HFF-Myc (cell line): Measurements from ENCODE around the gene TK1.

Source experiments
- DNase-seq: peaks from one replicate; pipeline ENCODE4 v3.0.0-alpha.2; 2011; ENCODE audit warnings: low read depth; ENCODE audit errors: extremely low read depth
- H3K4me3 ChIP-seq: replicated peaks from 2 replicates; pipeline ENCODE4 v1.5.1; 2011; ENCODE audit warnings: low read depth, mild to moderate bottlenecking, control low read depth, low read length
- TF ChIP-seq, protein P1 (sequence below): IDR thresholded peaks from 2 replicates; pipeline ENCODE4 v1.5.1; 2012; ENCODE audit warnings: mild to moderate bottlenecking, low read depth, low read length, control low read depth; ENCODE audit errors: missing control alignments

TK1 gene

DNA sequence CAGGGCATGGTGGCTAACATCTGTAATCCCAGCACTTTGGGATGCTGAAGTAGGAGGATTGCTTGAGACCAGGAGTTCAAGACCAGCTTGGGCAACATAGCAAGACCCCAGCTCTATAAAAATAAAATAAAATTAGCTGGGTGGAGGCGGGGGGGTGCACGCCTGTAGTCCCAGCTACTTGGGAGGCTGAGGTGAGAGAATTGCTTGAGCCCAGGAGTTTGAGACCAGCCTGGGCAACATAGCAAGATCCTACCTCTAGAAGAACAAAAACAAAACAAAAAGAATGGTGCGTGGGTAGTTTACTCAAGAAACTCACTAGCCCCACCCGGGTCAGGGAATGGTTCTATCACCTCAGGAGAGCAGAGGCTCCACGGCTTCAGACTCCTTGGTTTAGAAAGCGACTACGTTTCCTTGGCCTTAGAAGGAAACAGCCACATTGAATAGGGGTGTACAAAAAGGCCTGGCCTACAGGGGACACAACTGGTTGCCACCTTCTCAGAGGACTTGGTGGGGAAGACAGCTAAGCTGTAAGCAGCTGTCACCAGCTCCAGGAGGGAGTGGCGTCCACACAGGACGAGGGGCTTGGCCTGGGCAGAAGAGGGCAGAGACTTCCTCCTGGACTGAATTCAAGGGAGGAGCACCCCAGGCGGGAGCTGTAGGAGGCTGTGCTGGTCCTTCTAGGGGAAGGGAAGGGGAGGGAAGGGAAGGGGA, 716 bp downstream of the TK1 start:
- H3K4me3 ChIP-seq: peak overlapping the region; percentile 70
- TF ChIP-seq, protein P1, sequence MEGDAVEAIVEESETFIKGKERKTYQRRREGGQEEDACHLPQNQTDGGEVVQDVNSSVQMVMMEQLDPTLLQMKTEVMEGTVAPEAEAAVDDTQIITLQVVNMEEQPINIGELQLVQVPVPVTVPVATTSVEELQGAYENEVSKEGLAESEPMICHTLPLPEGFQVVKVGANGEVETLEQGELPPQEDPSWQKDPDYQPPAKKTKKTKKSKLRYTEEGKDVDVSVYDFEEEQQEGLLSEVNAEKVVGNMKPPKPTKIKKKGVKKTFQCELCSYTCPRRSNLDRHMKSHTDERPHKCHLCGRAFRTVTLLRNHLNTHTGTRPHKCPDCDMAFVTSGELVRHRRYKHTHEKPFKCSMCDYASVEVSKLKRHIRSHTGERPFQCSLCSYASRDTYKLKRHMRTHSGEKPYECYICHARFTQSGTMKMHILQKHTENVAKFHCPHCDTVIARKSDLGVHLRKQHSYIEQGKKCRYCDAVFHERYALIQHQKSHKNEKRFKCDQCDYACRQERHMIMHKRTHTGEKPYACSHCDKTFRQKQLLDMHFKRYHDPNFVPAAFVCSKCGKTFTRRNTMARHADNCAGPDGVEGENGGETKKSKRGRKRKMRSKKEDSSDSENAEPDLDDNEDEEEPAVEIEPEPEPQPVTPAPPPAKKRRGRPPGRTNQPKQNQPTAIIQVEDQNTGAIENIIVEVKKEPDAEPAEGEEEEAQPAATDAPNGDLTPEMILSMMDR: no peak
- no peak for DNase-seq

DNA sequence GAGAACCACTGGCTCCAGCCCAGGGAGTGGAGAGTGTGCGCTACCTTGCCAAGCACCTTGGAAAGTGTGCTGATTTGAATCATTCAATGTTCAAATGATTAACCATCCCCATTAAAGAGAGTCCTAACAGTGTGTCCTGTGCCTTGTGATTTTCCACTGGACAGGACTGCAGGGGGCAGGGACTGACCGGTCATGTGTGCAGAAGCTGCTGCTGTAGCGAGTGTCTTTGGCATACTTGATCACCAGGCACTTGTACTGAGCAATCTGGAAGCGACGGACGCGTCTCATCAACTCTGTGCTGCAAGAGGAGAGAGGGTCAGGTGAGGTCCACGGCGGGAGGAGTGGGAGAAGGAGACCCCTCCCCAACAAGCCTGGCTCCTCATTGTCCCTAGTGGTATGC, 2.0 kb downstream of the TK1 start:
- no peak for DNase-seq
- H3K4me3 ChIP-seq: peak overlapping the region; percentile 7; the same call in 1 of the 2 replicates
- TF ChIP-seq, protein P1: no peak

DNA sequence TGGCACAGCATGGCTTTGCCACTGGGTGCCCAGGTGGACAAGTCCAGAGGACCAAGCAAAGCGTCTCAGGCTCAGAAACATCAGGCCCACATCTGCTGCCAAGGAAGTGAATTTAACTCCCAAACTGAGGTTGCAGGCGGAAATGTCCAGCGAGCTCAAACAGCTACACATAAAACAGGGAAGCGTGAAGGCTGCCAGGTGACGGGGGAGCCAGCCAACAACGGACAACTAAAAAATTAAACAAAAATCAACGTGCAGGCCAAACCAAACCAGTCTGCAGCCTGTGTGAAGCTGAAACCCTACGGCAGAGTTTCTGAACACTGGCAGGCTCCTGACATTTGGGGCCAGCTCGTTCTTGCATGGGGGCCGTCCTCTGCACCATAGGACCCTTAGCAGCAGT, 2.5 kb downstream of the TK1 start:
- no peak for DNase-seq
- no peak overlapping the region for H3K4me3 ChIP-seq
- TF ChIP-seq, protein P1: no peak

DNA sequence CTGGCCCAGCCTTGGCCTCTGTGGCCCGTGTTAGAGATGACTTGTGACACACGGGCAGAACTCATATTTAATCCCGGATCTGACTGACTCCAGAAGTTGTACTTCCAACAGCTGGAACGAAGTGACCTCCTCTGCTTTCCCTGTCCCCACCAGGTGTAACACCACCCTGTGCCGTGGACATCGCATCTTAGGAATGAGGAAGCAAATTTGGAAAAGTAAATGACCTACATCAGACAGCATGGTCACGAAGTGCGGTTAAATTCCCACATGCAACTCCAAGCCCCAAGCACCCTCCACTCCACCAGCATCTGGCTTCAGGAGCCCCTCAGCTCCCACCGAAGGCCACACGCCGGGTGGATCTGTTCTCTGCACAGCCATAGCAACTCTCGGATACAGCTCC, 2.9 kb downstream of the TK1 start:
- DNase-seq: no peak
- TF ChIP-seq, protein P1: no peak
- no peak overlapping the region for H3K4me3 ChIP-seq

DNA sequence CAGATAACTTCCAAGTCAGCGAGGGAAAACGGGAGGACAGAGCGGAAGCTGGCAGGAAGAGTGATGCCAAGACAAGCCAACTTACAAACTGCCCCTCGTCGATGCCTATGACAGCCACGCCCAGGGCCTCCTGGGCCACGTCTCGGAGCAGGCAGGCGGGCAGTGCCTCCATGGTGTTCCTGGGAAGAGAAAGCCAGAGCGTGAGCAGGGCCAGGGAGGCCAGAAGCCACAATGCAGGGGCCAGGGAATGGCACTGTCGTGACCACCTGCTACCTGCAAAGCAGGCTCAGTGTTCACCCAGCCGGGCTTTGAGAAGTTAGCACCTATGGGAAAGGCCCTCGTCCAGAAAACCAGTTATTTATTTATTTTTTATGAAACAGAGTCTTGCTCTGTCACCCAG, 4.3 kb downstream of the TK1 start:
- no peak for DNase-seq
- TF ChIP-seq, protein P1: no peak

DNA sequence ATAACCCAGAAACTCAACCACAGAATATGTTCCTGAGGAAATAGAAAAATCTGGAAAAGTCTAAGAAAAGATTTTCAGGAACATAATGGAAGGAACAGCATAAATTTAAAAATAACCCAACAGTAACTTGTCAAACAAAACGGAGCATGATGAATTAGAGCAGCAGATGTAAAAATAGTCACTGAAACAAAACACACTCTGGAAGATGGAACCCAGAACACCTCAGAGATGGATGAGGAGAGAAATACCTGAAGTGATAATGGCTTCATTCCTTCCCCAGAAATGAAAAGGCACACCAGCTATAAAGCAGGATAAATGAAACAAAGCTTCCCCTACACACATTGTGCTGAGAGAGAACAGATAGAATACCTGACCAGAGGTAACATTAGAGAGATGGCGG, 6.3 kb downstream of the TK1 start:
- no peak overlapping the region for H3K4me3 ChIP-seq
- no peak for DNase-seq
- TF ChIP-seq, protein P1: no peak

More for the DNA sequence above, 4.3 kb downstream of the TK1 start:
- H3K4me3 ChIP-seq: no peak overlapping the region

DNA sequence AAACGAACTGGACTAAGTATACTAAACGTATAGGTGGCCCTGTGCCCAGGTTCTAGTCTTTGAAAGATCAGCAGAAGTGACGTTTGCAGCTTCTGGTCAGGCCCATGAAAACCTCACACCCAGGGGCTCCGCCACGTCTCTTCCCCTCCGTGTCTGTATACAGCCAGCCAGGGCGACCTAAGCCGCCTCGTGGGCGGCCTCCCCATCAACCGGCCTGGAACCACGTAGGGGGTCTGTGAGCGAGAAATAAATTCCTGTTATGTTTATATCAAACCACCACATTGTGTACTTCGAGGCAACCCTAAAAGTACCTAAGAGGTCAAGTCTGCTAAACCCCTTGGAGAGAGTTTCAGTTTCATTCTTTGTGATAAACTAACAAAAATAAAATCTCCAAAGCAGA, 6.8 kb downstream of the TK1 start:
- DNase-seq: no peak
- TF ChIP-seq, protein P1: no peak

More for the DNA sequence above, 6.8 kb downstream of the TK1 start:
- no peak overlapping the region for H3K4me3 ChIP-seq
